Activated gamma-delta T cell (primary cell): Measurements from ENCODE around the gene ATF6.

Experiments
- DNase-seq: peaks from one replicate; lab custom pipeline; 2025; lab: John Stamatoyannopoulos, UW

The ATF6 gene

DNA sequence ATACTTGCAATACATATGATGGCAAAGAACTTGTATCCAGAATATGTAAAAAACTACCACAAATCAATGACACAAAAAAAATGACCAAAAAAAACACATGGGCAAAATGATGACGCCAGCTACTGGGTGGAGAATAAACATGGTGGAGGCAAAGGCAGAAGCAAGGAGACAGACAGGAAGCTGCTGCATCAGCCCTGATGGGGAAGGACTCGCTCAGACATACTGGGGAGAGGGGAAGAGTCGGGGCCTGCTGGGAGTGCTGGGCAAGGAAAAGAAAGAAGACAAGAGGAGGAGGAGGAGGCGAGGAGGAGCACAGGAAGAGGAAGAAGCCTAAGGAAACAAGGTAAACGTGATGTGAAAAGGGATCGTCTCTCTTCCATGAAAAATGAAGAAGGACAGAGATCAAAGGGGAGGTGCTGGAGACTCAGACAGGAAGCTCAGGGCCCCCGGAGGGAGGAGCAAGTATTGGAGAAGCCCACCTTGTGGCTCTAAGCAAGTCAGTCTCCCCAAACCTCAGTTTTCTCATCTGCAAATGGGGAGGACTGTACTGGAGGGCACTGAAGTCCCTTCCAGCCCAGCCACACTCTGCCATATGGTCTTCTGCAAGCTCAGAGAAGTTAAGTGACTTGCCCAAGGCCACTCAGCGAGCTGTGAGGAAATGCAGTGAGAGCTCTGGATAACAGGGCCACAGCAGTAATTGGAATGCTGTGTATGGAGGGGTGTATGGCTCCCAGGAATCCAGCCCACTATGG, 233.4 kb downstream of the ATF6 start:
- no peak for DNase-seq

DNA sequence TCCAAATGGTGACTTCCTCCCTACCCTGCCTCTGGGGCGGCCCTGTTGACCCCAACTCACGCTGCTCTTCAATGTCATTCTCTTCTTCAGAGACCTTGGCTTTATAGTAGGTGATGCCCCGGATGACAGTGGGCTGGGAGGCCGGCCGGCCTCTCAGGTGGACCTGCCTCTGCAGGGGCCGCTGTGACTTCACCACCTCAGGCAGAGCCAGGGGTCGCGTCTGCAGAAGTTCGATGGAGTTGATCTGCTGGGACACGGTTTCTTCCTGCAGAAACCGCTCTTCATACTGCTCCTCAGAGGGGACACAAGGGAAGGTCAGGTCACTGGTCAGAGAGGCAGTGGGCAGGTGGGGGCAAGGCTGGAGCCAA, 233.9 kb downstream of the ATF6 start:
- DNase-seq = no peak

DNA sequence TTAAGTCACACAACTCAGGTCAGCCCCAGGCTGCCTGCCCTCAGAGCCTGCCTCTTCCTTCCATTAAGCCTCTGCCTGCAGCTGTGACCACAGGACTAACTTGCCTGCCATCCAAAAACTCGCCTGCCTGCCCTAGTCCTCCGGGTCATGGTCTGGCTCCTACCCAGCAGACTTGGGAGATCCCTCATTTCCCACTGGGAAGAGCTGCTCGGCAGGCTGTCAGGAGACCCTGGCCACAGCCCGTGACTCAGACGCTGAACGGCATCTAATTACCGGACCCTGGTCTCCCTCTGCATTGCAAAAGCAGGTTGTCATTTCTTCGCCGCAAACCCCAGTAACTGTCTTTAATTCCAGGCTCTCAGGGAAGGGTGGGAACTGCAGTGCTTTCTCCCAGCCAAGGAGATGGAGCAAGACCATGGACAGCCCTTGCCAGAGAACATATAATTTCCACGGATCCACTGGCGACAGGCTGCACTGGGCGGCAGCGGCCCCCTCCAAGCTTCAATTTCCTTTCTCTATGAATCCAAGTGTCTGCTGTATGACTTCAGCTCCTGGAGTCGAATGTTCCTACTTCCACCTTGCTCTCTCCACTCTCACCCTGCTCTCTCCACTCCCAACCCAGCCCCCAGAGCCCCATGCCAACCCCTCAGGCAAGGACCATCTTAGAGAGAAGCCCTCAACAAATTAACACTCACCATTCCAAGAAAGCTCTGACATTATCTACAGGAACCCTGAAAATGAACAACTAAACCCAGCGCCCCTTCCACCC, 237.1 kb downstream of the ATF6 start:
- no peak for DNase-seq

DNA sequence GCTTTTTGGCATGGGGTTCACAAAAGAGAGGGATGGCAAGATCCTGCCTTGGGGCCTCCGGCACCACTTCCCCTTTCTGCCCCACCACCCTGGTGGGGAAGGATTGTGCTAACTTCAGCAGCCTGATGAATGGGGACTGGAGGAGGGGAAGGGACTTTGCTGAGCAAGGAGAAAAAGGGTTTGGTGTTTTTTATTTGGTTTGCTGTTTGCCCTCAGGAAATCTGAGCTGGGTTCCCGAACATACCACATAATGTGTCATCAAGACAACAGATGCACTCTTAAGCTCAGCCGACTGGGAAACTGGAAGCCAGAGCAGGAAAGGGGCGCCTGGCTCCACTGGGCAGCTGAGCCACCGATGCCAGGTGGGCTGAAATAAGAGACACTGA, 237.7 kb downstream of the ATF6 start:
- DNase-seq = no peak

DNA sequence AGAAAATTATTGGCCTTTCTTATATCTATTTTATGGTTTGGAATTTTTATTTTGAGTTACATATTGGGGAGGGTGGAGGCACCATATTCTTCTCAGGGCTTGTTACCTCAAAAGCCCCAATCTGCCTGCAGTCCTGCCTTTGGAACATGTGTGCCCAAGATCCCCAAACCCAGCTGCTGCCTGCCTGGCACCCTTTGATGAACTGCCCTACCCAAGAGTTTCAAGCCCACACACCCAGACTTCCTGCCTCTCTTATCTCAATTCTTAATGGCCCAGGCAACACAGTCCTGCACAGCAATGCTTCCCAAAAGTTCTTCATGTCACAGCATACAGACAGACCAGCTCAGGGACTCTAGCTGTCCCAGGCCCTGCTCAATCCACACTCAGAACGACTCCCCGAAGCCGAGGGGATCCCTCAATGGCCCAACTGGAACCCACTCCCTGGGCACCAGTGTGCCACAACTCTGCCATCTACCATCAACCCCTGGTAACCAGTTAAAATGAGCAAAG, 238.4 kb downstream of the ATF6 start:
- no peak for DNase-seq

DNA sequence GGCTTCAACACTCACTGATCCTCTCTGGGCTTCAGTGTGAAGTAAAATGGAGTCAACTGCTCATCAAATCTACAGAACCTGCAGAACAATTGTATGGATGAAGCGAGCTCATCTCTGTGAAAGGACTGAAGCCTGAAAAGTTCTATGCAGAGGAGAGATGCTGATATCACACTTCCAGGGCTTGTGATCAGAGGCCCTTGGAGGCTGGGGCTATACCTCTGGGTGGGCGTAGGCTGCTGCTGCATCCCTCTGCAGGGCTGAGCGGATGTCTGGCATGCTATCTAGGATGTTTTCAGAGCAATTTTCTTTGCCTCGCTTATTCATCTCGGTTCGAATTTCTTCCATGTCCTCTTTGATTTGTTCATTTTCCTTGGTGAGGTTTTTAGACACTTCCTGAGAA, 240.0 kb downstream of the ATF6 start:
- no peak for DNase-seq

DNA sequence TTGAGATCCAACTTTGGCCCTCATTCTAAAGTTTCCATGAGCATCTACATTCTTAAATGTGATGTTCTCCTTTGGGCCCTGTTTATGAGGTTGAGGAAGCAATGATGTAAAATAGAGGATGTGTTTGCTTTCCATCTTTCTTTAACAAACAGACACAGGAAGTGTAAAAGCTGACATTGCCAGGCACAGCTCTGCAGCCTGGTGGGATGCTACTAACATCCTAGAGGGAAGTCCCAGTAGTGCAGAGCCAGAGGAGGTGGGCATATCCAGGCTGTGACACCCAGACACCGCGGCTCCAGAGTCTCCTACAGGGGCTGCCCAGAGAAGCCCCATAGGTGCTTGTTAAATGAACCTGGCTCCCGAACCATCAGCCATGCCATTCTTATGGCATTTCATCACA, 241.3 kb downstream of the ATF6 start:
- DNase-seq = no peak

DNA sequence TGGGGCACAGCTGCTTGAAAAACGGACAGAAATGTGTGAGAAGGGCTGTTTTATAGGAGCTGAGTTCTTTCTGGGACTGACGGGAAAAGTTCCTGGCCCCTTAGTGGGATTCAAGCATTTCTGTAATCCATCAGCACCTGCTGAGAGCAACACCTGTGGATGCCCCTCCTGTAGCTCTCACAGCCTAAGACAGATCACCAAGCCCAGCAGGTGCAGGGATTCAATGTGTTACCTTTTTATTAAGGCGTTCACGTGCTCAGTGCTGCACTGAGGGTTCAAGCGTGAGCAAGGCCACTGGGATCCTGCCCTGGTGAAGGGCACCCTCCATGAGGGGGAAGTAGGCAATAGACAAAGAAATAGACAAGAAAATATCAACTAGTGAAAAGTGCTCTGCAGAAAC, 242.7 kb downstream of the ATF6 start:
- DNase-seq = no peak

DNA sequence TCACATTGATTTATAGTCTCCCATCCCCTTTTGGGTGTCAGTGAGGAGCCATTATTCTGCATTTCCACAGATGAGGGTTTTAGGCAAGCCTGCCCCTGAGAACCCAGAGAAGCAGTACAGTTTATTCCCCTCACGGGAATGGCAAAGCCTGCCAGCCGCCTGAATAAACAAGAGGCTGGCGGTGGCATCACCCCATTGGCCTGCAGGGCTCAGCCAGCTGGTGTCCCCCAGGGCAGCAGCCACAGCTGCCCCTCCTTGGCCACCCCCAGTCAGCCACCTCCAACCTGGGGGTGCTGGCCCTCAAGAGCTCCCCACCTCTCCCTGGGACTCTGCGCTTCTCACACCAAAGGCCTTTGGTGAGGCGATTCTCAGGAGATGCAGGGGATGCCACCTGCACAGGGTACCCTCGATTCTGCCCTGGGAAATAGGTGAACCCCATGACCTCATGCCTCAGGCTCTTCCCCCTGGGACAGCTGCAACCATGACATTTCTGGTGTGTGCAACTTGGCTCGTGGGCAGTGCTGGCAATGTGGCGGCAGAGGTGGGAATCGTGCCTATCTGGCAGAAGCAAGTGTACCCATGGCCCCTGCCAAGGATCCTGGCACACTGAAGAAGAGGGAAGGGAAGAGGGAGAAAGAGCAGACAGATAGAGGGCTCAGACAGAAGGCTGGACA, 243.5 kb downstream of the ATF6 start:
- DNase-seq = no peak

DNA sequence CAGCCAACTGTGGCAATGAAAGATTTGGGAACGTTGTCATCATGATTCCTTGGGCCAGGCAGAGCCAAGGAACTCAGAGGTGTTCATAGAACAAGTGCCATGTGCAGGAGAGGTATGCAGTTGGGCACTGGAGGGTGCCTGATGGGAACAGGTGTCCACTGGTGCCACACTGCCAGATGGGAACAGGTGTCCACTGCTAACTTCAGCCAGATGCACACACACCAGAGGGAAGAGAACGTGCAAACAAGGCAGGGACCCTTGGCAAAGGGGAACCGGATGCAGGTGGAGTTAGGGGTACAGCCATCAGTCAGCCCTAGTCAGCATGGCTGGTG, 244.0 kb downstream of the ATF6 start:
- DNase-seq = no peak

DNA sequence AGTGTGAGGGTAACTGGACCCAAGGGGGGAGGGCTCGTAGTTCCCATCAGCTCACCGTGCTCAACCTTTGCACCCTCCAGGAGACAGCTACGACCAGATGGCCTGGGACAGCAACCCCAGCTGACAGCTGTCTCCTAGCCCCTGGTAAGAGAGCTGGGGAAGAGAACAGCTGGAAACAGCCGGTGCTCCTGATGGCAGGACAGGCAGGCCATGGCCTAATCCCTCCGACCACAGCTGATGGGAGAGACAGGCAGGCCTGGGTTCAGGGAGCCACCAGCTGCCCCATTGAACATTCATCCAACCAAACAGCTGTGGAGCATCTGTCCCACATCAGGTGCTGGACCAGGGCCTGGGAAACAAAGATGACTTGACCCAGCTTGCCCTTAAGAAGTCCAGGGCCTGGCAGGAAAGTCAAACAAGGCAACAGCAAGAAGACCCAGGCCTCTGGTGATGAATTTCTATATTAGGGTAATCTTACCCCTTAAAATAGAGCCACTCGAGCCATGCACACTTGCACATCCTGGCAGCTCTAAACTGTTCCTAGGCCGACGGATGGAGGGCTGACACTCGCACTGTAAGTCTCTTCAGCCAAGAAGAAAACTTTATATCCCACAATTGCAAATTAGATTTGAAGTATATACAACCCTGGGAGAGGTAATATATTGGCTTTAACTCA, 245.4 kb downstream of the ATF6 start:
- DNase-seq = no peak

DNA sequence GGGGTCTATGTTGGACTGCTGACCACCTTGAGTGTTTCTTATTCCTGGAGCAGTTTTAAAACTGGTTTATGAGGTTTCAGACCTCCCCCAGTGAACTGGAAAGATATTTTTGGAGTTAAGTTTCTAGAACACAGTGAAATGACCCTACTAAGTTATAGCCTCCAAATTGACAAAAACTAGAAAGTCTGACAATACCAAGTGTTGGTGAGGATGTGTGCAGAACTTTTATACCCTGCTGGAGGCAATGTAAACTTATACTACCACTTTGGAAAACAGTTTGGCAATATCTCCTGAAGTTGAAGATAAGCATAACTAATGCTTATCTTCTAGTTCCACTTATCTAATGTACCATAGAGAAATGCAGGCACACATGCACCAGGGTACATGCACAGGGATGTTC, 247.2 kb downstream of the ATF6 start:
- no peak for DNase-seq
